ENCODE measurements around the gene DLG1.

- no peak for TF ChIP-seq CTCF (conservative IDR thresholded peaks at IDR 0.05 in 1 of 2, IDR thresholded peaks at IDR 0.05 in 1 of 2; ENCODE audit: low read depth in 1 of 2, low read length in 2 of 2)
- no peak for TF ChIP-seq EZH2 (IDR thresholded peaks at IDR 0.05; ENCODE audit: low read length, missing control alignments)
These were observed 176.0 kb downstream of the DLG1 start for GRCh38 chr3:197122394-197122793.

All from fibroblast of lung (primary cell).